Adrenal gland (tissue), 12 donors: ENCODE results near the gene SPINK9. TPM values are rescaled to one million over a fixed set of nuclear protein-coding genes. Genes with fewer than 3 reads are reported as not detected.
A peak's percentile ranks its signal among the peaks of the same experiment; 100 is the strongest.

Experiments
- DNase-seq, 7 donors: peaks; one replicate each; pipeline ENCODE4 v3.0.0-alpha.2; 2019 to 2020
- H3K27ac ChIP-seq, 5 donors: fragments of 200-600 bp; sonication (generic) in 4 of 5; 1 replicate in 3 of 5; 2 replicates in 2 of 5; pipeline versions ENCODE4 v1.5.1 to v1.8.0; 2016 to 2020; ENCODE audit warnings: mild to moderate bottlenecking in 1 of 5
- H3K27me3 ChIP-seq: fragments of 200-600 bp; 2 replicates; pipeline ENCODE4 v1.8.0; 2021
- H3K36me3 ChIP-seq, 2 donors: fragments of 200-600 bp; replicated peaks in 1 of 2; 1 replicate in 1 of 2; 2 replicates in 1 of 2; pipeline versions ENCODE4 v1.5.1 to v1.8.0; 2018 to 2022
- H3K4me1 ChIP-seq, 2 donors: fragments of 200-600 bp; replicated peaks in 1 of 2; 1 replicate in 1 of 2; 2 replicates in 1 of 2; pipeline versions ENCODE4 v1.5.1 to v1.8.0; 2018 to 2021
- H3K4me3 ChIP-seq, 4 donors: fragments of 200-600 bp; sonication (generic) in 3 of 4; one replicate each; pipeline ENCODE4 v1.5.1; 2016 to 2018
- H3K9me3 ChIP-seq, 3 donors: fragments of 200-600 bp; sonication (generic) in 1 of 3; replicated peaks in 1 of 3; 1 replicate in 2 of 3; 2 replicates in 1 of 3; pipeline versions ENCODE4 v1.5.1 to v1.8.0; 2016 to 2021
- CTCF ChIP-seq, 6 experiments: fragments of 450-650 bp in 4 of 6; fragments of 200-600 bp in 2 of 6; sonication (generic) in 1 of 6; IDR thresholded peaks; 1 replicate in 5 of 6; 2 replicates in 1 of 6; pipeline versions ENCODE4 v1.5.1 to v1.8.0; 2016 to 2021; ENCODE audit warnings: antibody characterized with exemption in 6 of 6, mild to moderate bottlenecking in 2 of 6, moderate library complexity in 1 of 6
- POLR2A ChIP-seq, 2 donors: fragments of 450-650 bp; IDR thresholded peaks; one replicate each; pipeline ENCODE4 v1.6.1; 2017; ENCODE audit warnings: antibody characterized with exemption in 2 of 2, mild to moderate bottlenecking in 2 of 2, moderate library complexity in 1 of 2
- WGBS, 4 donors: extraction: QIAGEN DNeasy Blood & Tissue Kit in 2 of 4; methylation state at CpG; one replicate each; pipeline versions ENCODE4 v1.1.5 to v1.1.7; 2013 to 2017; 5-methylcytosine and 5-hydroxymethylcytosine counted together
- intact Hi-C, 2 donors: fragments of 100-400 bp; cut with DNase I; formaldehyde crosslinking; loops; one replicate each; pipeline versions ENCODE4 v1.14.1 to v1.15.0; 2022 to 2023
- polyA plus RNA-seq, 3 donors: library from polyadenylated mRNA; stranded (reverse); fragments of 200-250 nt in 2 of 3; fragments of 350-450 nt in 1 of 3; fragmentation: Illumina TruSeq in 1 of 3; extraction: RNeasy Lipid Tissue Mini Kit (QIAGEN cat#74804) in 1 of 3; gene quantifications; one replicate each; pipeline ENCODE4 v1.2.3, GENCODE V29; 2013 to 2014
- total RNA-seq, 9 donors: library from RNA; depleted of rRNA in 4 of 9; stranded (reverse); fragments of >200 nt in 4 of 9; fragments of 120-200 nt in 1 of 9; fragmentation: NEBNext Ultra II Directional in 1 of 9; extraction: Animal tissue kit (Norgen Biotek cat#: 25700) in 1 of 9; gene quantifications; one replicate each; pipeline versions ENCODE4 v1.1.0 to v1.2.4, GENCODE V29; 2013 to 2023
- donor health status: healthy with polysubstance abuse.
- donor health status: Bipolar disorder and iron deficiency.
- donor health status: DM: yes; HTN: yes; CAD: no.
- donor health status: DM: no; HTN: no; CAD: no.
- donor health status: DM: no; HTN: no; CAD: no.
- donor health status: DM: yes; HTN: yes; CAD: no.

SPINK9 gene
- total and polyA plus RNA-seq, 12 donors, result 0.59 to 0.83 (median 0.78) TPM; not detected in 9

- 53 to 61% (median 58%) methylated on average over 4 of the region's 4 CpGs for WGBS, 4 donors
- TF ChIP-seq POLR2A (IDR thresholded peaks at IDR 0.05) (no peak), CTCF (IDR thresholded peaks at IDR 0.05) (no peak)
- intact Hi-C loops, result no loop called here
- H3K4me1 ChIP-seq, result peaks cover 9 to 33% of the 10 kb centered on the region in 2 donors
- peak overlapping the region in 2 of 5 donors; percentile 90 to 91 for H3K27ac ChIP-seq
- DNase-seq, result no peak
- peak overlapping the region in 3 of 4 donors; percentile 76 to 90 (median 81) for H3K4me3 ChIP-seq
- no peaks in the 10 kb centered on the region for H3K9me3 ChIP-seq
- H3K36me3 ChIP-seq, result no peaks in the 10 kb centered on the region
- no peaks in the 10 kb centered on the region for H3K27me3 ChIP-seq
Measured at GRCh38 chr5:148382961-148383360, 47.6 kb downstream of the SPINK9 start.

GRCh38 chr5:148383564-148384379 lies 48.4 kb downstream of the SPINK9 start, which contains the start of gene FBXO38:
TSS of gene FBXO38 (plus strand) at chr5:148383958. CDS start at chr5:148394777, 10,819 bp downstream.
- no peaks in the 10 kb centered on the region for H3K27me3 ChIP-seq
- H3K36me3 ChIP-seq, result no peaks in the 10 kb centered on the region
- TF ChIP-seq POLR2A (IDR thresholded peaks at IDR 0.05) (peak; percentile 53 to 86), CTCF (IDR thresholded peaks at IDR 0.05) (peak in 2 of 6 experiments; percentile 3 to 26)
- peak within 1 kb of the TSS; percentile 25 to 90 (median 78) for H3K4me3 ChIP-seq
- intact Hi-C loops, result no loop called here
- peak; percentile 95 to 99 (median 97) for DNase-seq
- H3K27ac ChIP-seq, result peak within 1 kb of the TSS; percentile 55 to 91 (median 90)
- no peaks in the 10 kb centered on the region for H3K9me3 ChIP-seq
- peaks cover 9 to 39% of the 10 kb centered on the region in 2 donors for H3K4me1 ChIP-seq
- WGBS, 4 donors, result 0 to 1% (median 0%) methylated on average over 25 to 45 of the region's 45 CpGs

- H3K27ac ChIP-seq, result peak overlapping the region; percentile 55 to 91 (median 90)
- no peaks in the 10 kb centered on the region for H3K27me3 ChIP-seq
- no peaks in the 10 kb centered on the region for H3K36me3 ChIP-seq
- peak in 2 of 7 donors; percentile 14 to 26 for DNase-seq
- intact Hi-C loops, result no loop called here
- H3K9me3 ChIP-seq, result no peaks in the 10 kb centered on the region
- H3K4me1 ChIP-seq, result peaks cover 9 to 42% of the 10 kb centered on the region in 2 donors
- TF ChIP-seq POLR2A (IDR thresholded peaks at IDR 0.05), result no peak
- no peak for TF ChIP-seq CTCF (IDR thresholded peaks at IDR 0.05)
- WGBS, 4 donors, result 0 to 2% (median 1%) methylated on average over 5 to 6 of the region's 6 CpGs
- H3K4me3 ChIP-seq, result peak overlapping the region in 3 of 4 donors; percentile 76 to 90 (median 81)
Measured at GRCh38 chr5:148384380-148384737, 49.0 kb downstream of the SPINK9 start.

DNA sequence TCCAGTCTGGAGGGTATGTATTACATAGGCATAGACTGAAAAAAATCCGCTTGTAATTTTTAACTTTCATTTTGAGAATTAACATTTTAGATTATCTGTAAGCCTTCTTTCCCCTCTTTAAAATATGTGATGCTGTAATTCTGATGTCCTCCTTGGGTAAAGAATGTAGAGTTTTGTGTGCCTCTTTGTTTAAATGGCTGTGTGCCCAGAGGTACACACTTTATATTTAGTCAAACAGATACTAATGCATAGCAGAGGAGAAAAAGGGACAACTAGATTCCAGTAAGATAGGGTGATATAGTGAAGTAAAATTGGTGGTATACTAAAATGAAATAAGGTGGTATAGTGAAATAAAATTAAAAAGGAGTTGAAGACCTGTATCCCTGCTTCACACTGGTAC lies 49.7 kb downstream of the SPINK9 start:
- Histone ChIP-seq H3K27ac (no peak overlapping the region), H3K27me3 (no peaks in the 10 kb centered on the region), H3K4me1 (peaks cover 9 to 42% of the 10 kb centered on the region in 2 donors), H3K9me3 (no peaks in the 10 kb centered on the region), H3K4me3 (peak overlapping the region in 1 of 4 donors; percentile 76), H3K36me3 (no peaks in the 10 kb centered on the region)
- no peak for DNase-seq
- no peak for TF ChIP-seq CTCF (IDR thresholded peaks at IDR 0.05)
- no peak for TF ChIP-seq POLR2A (IDR thresholded peaks at IDR 0.05)
- intact Hi-C loops, result no loop called here
- 71 to 85% (median 80%) methylated on average over 1 of the region's 1 CpG for WGBS, 4 donors
